Liver (tissue), 3 donors: Measurements from ENCODE around the gene TRIM14.
"Not testable (repeated sequence)": the region's sequence is repeated elsewhere in the genome, so short reads cannot be mapped to it uniquely, and the experiment has no call there.

Experiments
- ATF3 ChIP-seq: IDR thresholded peaks from 2 replicates; pipeline ENCODE4 v1.6.1; 2016; ENCODE audit warnings: antibody characterized with exemption
- CTCF ChIP-seq: fragments of 150-350 bp; IDR thresholded peaks from 2 replicates; pipeline ENCODE4 v1.5.1; 2017; ENCODE audit warnings: improper control_type of control experiment, low read depth, low read length; ENCODE audit not compliant: missing input control
- FOXA1 ChIP-seq: IDR thresholded peaks from 2 replicates; pipeline ENCODE4 v1.6.1; 2016; ENCODE audit warnings: antibody characterized with exemption
- TAF1 ChIP-seq: conservative IDR thresholded peaks from 2 replicates; pipeline ENCODE4 v1.6.1; 2016; ENCODE audit warnings: antibody characterized with exemption, mild to moderate bottlenecking
- TF ChIP-seq, protein P1 (sequence below): IDR thresholded peaks from 2 replicates; pipeline ENCODE4 v1.6.1; 2016; ENCODE audit warnings: antibody characterized with exemption
- donor health status: healthy.
- donor health status: healthy.

DNA sequence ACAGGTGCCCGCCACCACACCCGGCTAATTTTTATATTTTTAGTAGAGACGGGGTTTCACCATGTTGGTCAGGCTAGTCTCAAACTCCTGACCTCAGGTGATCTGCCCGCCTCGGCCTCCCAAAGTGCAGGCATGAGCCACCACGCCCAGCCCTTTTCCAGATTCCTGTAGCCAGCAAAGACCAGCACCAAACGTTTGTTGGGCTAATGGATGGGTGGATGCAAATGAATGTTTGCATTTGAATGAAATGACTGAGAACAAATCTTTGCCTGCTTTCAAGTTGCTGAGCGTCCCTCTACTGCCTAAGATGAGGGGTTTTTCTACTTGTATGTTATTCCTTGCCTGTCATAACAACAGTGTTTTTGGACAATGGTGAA lies 42.5 kb downstream of the TRIM14 start:
- TF ChIP-seq CTCF, TAF1, FOXA1, ATF3: not testable (repeated sequence)
- TF ChIP-seq, protein P1, sequence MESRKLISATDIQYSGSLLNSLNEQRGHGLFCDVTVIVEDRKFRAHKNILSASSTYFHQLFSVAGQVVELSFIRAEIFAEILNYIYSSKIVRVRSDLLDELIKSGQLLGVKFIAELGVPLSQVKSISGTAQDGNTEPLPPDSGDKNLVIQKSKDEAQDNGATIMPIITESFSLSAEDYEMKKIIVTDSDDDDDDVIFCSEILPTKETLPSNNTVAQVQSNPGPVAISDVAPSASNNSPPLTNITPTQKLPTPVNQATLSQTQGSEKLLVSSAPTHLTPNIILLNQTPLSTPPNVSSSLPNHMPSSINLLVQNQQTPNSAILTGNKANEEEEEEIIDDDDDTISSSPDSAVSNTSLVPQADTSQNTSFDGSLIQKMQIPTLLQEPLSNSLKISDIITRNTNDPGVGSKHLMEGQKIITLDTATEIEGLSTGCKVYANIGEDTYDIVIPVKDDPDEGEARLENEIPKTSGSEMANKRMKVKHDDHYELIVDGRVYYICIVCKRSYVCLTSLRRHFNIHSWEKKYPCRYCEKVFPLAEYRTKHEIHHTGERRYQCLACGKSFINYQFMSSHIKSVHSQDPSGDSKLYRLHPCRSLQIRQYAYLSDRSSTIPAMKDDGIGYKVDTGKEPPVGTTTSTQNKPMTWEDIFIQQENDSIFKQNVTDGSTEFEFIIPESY: not testable (repeated sequence)
